T-cell (primary cell): Measurements from ENCODE around the gene MMP2. TPM values are rescaled to one million over a fixed set of nuclear protein-coding genes. Genes with fewer than 3 reads are reported as not detected.

Source experiments
- ATAC-seq, 4 experiments: fragments of 200-7000 bp in 3 of 4; fragments of 150-1000 bp in 1 of 4; cut with Tn5 transposase; replicated peaks in 1 of 4; 1 replicate in 3 of 4; 2 replicates in 1 of 4; pipeline ENCODE4 v1.10.0; 2021; ENCODE audit warnings: moderate library complexity in 3 of 4, mild to moderate bottlenecking in 2 of 4, moderate number of reproducible peaks in 1 of 4
- CTCF ChIA-PET, 2 donors: fragments of 300-600 bp; sonication (Branson Sonifier 250); formaldehyde crosslinking; loops; one replicate each; lab custom pipeline; 2022; ENCODE audit warnings: antibody characterized with exemption in 2 of 2; lab: Charles Lee
- POLR2A ChIA-PET, 2 donors: fragments of 300-600 bp; sonication (Branson Sonifier 250); formaldehyde crosslinking; loops; one replicate each; lab custom pipeline; 2022; ENCODE audit warnings: antibody characterized with exemption in 2 of 2; lab: Charles Lee
- DNase-seq, 35 experiments: peaks; one replicate each; pipeline versions ENCODE4 v3.0.0 to v3.0.0-alpha.2; 2013 to 2023
- H3K27ac ChIP-seq: one replicate; pipeline ENCODE4 v1.5.1; 2013; ENCODE audit warnings: low read length
- H3K27me3 ChIP-seq, 2 experiments: replicated peaks in 1 of 2; 1 replicate in 1 of 2; 2 replicates in 1 of 2; pipeline versions ENCODE4 v1.6.1 to v1.7.0; 2013; ENCODE audit warnings: low read length in 1 of 2, mixed read lengths in 1 of 2; ENCODE audit not compliant: control insufficient read depth in 2 of 2, insufficient read depth in 2 of 2; ENCODE audit errors: extremely low read depth in 1 of 2
- H3K36me3 ChIP-seq, 2 donors: 1 replicate in 1 of 2; 2 replicates in 1 of 2; pipeline versions ENCODE4 v1.6.1 to v1.7.0; 2013; ENCODE audit warnings: low read length in 1 of 2; ENCODE audit not compliant: control insufficient read depth in 2 of 2, insufficient read depth in 1 of 2; ENCODE audit errors: extremely low read depth in 1 of 2
- H3K4me1 ChIP-seq, 2 experiments: 1 replicate in 1 of 2; 2 replicates in 1 of 2; pipeline versions ENCODE4 v1.6.1 to v1.7.0; 2013; ENCODE audit warnings: low read length in 2 of 2, mixed read lengths in 1 of 2; ENCODE audit not compliant: insufficient read depth in 2 of 2, control insufficient read depth in 1 of 2; ENCODE audit errors: extremely low read depth in 1 of 2
- H3K4me3 ChIP-seq, 2 donors: 1 replicate in 1 of 2; 2 replicates in 1 of 2; pipeline versions ENCODE4 v1.5.1 to v1.7.0; 2013; ENCODE audit warnings: mild to moderate bottlenecking in 2 of 2, low read length in 1 of 2, moderate library complexity in 1 of 2; ENCODE audit not compliant: control insufficient read depth in 1 of 2; ENCODE audit errors: extremely low read depth in 1 of 2
- H3K9me3 ChIP-seq: 2 replicates; pipeline ENCODE4 v1.7.0; 2013
- H3K27ac Mint-ChIP-seq, 2 donors: one replicate each; pipeline ENCODE4 v1.8.0; 2020 to 2021; ENCODE audit warnings: mild to moderate bottlenecking in 2 of 2, mixed read lengths in 2 of 2
- H3K27me3 Mint-ChIP-seq, 2 donors: one replicate each; pipeline ENCODE4 v1.8.0; 2021 to 2022; ENCODE audit warnings: mixed read lengths in 2 of 2
- H3K36me3 Mint-ChIP-seq: one replicate; pipeline ENCODE4 v1.8.0; 2021; ENCODE audit warnings: mixed read lengths
- H3K4me1 Mint-ChIP-seq, 3 donors: one replicate each; pipeline ENCODE4 v1.8.0; 2020 to 2022; ENCODE audit warnings: mixed read lengths in 3 of 3, mild to moderate bottlenecking in 1 of 3
- H3K4me3 Mint-ChIP-seq, 3 donors: one replicate each; pipeline ENCODE4 v1.8.0; 2020 to 2022; ENCODE audit warnings: mild to moderate bottlenecking in 3 of 3, mixed read lengths in 3 of 3, moderate library complexity in 3 of 3
- H3K9me3 Mint-ChIP-seq, 3 donors: one replicate each; pipeline ENCODE4 v1.8.0; 2020 to 2022; ENCODE audit warnings: mixed read lengths in 3 of 3
- WGBS: methylation state at CpG from one replicate; pipeline ENCODE4 v1.1.5; 2013; ENCODE audit warnings: missing lambda C conversion rate; ENCODE audit not compliant: insufficient coverage; 5-methylcytosine and 5-hydroxymethylcytosine counted together
- total RNA-seq, 35 experiments: library from RNA in 6 of 35; stranded (reverse) in 6 of 35; fragments of 120-200 nt in 1 of 35; gene quantifications; one replicate each; pipeline versions ENCODE4 v1.2.1 to v1.2.4 and lab custom pipeline; 2013 to 2026

MMP2 gene
- total RNA-seq, 5 donors from 2014 or later (not counting 1 experiment from before 2014, with no cell fraction given): 0.44 to 2.4 (median 1.8) TPM; not detected in 1

- H3K27ac Mint-ChIP-seq: no peak overlapping the region
- ATAC-seq (no peak), DNase-seq (no peak)
These were observed 63.6 kb downstream of the MMP2 start for GRCh38 chr16:55542459-55543082.

DNA sequence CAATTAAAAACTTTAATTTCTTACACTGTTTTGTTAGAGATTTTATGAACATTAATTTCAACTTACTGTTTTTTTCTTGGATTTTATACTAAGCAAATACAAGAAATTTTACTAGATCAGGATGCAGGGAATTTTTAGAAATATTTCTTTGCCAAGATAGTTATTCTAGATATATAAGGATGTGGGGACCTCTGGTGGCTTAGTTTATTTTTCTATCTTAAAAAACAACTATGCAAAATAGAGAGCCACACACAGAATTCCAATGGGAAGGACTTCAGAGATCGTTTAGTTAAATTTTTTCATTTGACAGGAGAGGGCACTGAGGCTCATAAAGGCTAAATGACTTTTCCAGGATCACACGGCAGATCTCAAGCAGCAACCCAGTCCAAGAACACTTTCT, 64.5 kb downstream of the MMP2 start:
- H3K36me3 ChIP-seq: no peaks in the 10 kb centered on the region
- Mint-ChIP-seq H3K4me1 (no peaks in the 10 kb centered on the region), H3K9me3 (no peaks in the 10 kb centered on the region), H3K27me3 (peaks cover 0 to 4% of the 10 kb centered on the region in 2 donors), H3K36me3 (no peaks in the 10 kb centered on the region), H3K4me3 (no peak overlapping the region), H3K27ac (no peak overlapping the region)
- H3K4me3 ChIP-seq: no peak overlapping the region
- WGBS: no CpG with 5 or more reads among the region's 2 CpGs
- ChIA-PET POLR2A (no interaction called here), CTCF (no interaction called here)
- H3K9me3 ChIP-seq: no peaks in the 10 kb centered on the region
- ATAC-seq (no peak), DNase-seq (no peak)
- H3K27ac ChIP-seq: no peak overlapping the region
- peaks cover 0 to 2% of the 10 kb centered on the region in 2 experiments for H3K27me3 ChIP-seq
- no peaks in the 10 kb centered on the region for H3K4me1 ChIP-seq

More at GRCh38 chr16:55542459-55543082, 63.6 kb downstream of the MMP2 start:
- CTCF ChIA-PET: no interaction called here
- no peaks in the 10 kb centered on the region for H3K9me3 Mint-ChIP-seq
- peaks cover 0 to 4% of the 10 kb centered on the region in 2 donors for H3K27me3 Mint-ChIP-seq
- H3K4me1 ChIP-seq: no peaks in the 10 kb centered on the region
- no peaks in the 10 kb centered on the region for H3K4me1 Mint-ChIP-seq
- WGBS: 100% methylated on average over 1 of the region's 1 CpG
- no peaks in the 10 kb centered on the region for H3K36me3 ChIP-seq
- H3K9me3 ChIP-seq: no peaks in the 10 kb centered on the region
- no peak overlapping the region for H3K27ac ChIP-seq
- POLR2A ChIA-PET: no interaction called here
- H3K27me3 ChIP-seq: peaks cover 0 to 2% of the 10 kb centered on the region in 2 experiments
- H3K36me3 Mint-ChIP-seq: no peaks in the 10 kb centered on the region
- H3K4me3 Mint-ChIP-seq: no peak overlapping the region
- no peak overlapping the region for H3K4me3 ChIP-seq

- no peaks in the 10 kb centered on the region for H3K36me3 Mint-ChIP-seq
- peaks cover 1 to 5% of the 10 kb centered on the region in 2 donors for H3K27me3 Mint-ChIP-seq
- H3K9me3 ChIP-seq: no peaks in the 10 kb centered on the region
- DNase-seq: no peak
- ATAC-seq: no peak
- CTCF ChIA-PET: no interaction called here
- no peaks in the 10 kb centered on the region for H3K4me1 ChIP-seq
- no peaks in the 10 kb centered on the region for H3K36me3 ChIP-seq
- H3K27me3 ChIP-seq: no peaks in the 10 kb centered on the region
- no peaks in the 10 kb centered on the region for H3K9me3 Mint-ChIP-seq
- no peak overlapping the region for H3K4me3 ChIP-seq
- POLR2A ChIA-PET: no interaction called here
- no peak overlapping the region for H3K4me3 Mint-ChIP-seq
- no peak overlapping the region for H3K27ac ChIP-seq
- no peak overlapping the region for H3K27ac Mint-ChIP-seq
- no peaks in the 10 kb centered on the region for H3K4me1 Mint-ChIP-seq
These were observed 73.6 kb downstream of the MMP2 start for GRCh38 chr16:55552621-55553020.

DNA sequence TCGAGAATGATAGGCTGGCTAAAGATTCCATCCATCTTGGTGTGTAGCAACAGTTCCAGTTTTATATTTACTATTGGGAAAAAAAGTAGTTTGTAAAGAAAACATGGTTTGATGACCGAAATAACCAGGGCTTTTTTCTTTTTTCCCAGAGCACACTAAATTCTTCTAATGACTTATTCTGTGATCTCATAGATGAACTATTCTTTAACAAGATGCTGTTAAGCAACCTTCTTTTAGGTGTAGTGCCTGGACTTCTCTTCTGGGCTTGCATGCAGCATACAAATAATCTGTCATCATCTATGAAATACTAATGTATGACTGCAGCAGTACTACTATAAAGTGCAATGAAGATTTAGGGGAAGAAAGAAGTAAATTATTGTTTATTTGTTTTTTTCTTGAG, 76.4 kb downstream of the MMP2 start:
- Mint-ChIP-seq H3K4me3 (no peak overlapping the region), H3K4me1 (no peaks in the 10 kb centered on the region), H3K9me3 (no peaks in the 10 kb centered on the region), H3K27ac (no peak overlapping the region), H3K27me3 (peaks cover 1 to 5% of the 10 kb centered on the region in 2 donors), H3K36me3 (no peaks in the 10 kb centered on the region)
- no peaks in the 10 kb centered on the region for H3K27me3 ChIP-seq
- H3K4me3 ChIP-seq: no peak overlapping the region
- WGBS: no CpG with 5 or more reads among the region's 2 CpGs
- H3K9me3 ChIP-seq: no peaks in the 10 kb centered on the region
- DNase-seq: no peak
- no peak for ATAC-seq
- H3K27ac ChIP-seq: no peak overlapping the region
- CTCF ChIA-PET: no interaction called here
- H3K36me3 ChIP-seq: no peaks in the 10 kb centered on the region
- POLR2A ChIA-PET: no interaction called here
- H3K4me1 ChIP-seq: no peaks in the 10 kb centered on the region

Other genes starting within 250 kb of the MMP2 start
- not detected for gene IRX6, start 155.0 kb upstream of the MMP2 start, total RNA-seq
- 1 to 10 TPM in 1 of 5 donors, under 1 TPM in 4; 0.25 to 1.1 (median 0.79) TPM for gene LPCAT2, start 29.9 kb downstream of the MMP2 start, total RNA-seq
- not detected for gene CAPNS2, start 87.5 kb downstream of the MMP2 start, total RNA-seq
- not detected for gene SLC6A2, start 176.8 kb downstream of the MMP2 start, total RNA-seq